HG03457 (cell line): ENCODE data around the gene ROBO1.
A peak's percentile ranks its signal among the peaks of the same experiment; 100 is the strongest.

Experiments used
- ATAC-seq: cut with Tn5 transposase; IDR thresholded peaks from one replicate; pipeline ENCODE4 v1.9.1; 2021; ENCODE audit warnings: moderate number of reproducible peaks; ENCODE audit not compliant: unreplicated experiment

Gene ROBO1

GRCh38 chr3:79028916-79029315 lies 738.9 kb downstream of the ROBO1 start:
- ATAC-seq, result no peak

GRCh38 chr3:79027593-79027992 lies 740.2 kb downstream of the ROBO1 start:
- ATAC-seq, result no peak

DNA sequence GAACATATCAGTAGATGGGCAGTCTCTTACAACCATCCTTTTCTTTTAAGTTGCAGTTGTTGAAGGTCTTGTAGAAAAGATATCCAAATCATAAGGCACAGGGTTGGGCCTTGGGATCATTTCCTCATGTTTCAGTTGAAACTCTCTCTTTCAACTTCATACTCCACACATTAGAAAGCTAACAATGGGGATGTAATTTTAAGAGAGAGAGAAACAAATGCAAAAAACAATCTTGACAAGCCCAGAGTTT lies 747.9 kb downstream of the ROBO1 start:
- ATAC-seq, result no peak

GRCh38 chr3:79019137-79019923 lies 748.5 kb downstream of the ROBO1 start:
- peak; percentile 71 for ATAC-seq

- ATAC-seq, result peak; percentile 36
These were observed 749.1 kb downstream of the ROBO1 start for GRCh38 chr3:79018671-79019136.

- ATAC-seq, result no peak
These were observed 749.5 kb downstream of the ROBO1 start for GRCh38 chr3:79018265-79018664.

- no peak for ATAC-seq
These were observed 751.0 kb downstream of the ROBO1 start for GRCh38 chr3:79016587-79017376.

DNA sequence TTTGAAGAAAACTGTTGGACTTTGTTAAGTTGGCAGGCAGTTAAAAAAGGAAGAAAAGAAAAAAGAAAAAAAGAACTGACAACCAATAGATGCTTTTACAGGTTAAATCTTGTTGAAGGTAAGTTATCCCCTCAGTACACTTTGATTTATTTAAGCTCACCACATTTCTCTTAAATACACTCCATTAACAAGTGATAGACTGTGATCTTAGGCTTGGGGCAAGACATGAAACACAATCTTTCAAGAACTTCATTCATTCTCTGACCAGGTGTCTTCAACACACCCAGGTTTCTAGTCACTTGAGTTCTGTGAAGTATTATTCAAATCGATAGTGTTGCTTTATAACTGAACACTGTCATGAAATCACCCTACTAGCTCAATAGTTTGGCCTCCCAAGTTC lies 751.9 kb downstream of the ROBO1 start:
- ATAC-seq, result no peak

DNA sequence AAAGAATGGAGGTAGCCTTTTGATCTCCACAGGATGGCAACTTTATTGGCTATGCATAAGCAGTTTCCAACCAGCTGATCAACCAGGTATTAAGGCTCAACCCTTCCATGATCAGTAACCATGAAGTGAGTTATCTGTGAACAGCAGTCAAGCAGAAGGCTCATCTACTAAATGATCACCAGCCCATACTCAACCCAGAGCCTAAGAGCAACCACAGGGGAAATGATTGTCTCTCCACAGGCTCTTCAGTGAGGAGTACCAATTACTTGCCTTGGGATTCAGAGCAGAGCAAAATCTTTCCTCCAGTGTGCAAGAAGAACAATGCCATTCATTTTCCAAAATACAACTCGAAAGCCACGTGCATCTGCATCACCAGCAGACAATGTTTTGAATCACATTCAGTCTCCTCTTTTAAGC lies 754.8 kb downstream of the ROBO1 start:
- ATAC-seq, result no peak

- no peak for ATAC-seq
These were observed 755.3 kb downstream of the ROBO1 start for GRCh38 chr3:79012530-79012913.

DNA sequence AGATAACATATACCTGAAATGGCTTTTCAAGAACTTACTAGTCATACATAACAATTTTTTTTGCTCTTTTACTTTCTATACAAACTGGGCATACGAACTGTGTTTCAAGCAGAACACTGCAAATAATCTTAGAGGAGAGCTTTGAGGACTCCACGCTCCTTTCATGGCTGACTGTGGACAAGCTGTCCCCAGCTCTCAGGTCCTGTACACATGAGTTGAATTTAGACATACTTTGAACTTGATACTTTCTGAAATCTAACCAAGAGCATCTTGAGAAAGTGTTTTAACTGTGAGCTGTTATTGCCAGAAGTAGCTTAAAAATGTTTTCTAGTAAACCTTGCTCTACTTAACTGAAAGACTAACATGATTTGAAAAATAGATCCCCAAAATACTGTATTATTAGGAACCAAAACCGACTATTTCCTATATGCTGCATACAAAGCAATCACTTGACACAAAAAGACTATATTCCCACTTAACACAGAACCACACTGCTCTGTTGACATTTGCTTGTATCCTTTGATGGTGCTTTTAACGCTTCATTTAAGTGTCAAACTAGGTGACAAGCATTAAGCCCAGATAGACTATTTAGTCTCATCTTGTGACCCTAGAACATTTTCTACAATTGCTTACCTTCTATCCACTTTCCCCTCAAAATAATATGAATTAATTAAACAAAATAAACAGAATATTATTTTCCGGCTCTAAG lies 755.8 kb downstream of the ROBO1 start:
- ATAC-seq, result no peak

DNA sequence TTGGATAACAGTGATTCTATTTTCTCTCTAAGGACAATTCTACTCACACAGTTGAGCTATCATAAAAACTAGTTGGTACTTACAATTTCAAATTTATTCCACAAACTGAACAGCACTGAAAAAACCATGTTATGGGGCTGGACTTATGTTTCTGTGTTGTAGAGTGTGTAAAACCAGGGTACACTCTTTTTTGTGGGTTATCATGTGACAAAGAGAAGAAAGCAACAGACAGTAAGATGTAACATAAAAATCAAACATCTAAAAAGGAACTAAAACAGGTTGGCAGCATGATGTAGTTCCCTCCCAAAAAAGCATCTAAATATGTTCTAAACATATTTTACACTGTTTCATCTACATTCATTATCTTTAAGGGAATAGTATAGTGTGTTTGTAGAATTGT lies 757.9 kb downstream of the ROBO1 start:
- ATAC-seq, result no peak

DNA sequence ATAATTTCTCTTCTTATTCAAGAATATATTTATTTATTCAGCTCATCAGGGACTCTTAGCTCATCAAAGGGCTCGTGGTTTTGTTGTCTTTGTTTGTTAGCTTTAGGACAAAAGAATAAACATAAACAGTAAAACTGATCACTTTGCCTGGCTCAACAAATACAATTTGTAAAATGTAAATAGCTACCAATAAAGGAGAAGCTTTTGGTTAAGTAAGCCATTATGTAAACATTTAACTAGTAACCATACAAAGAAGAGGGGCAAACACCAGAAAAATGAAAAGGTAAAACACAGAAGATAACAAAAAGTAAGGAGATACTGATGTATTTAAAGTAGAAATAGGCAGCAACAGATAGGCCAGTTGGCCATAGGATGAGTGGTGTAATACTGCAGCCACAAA lies 761.7 kb downstream of the ROBO1 start:
- ATAC-seq, result no peak

- no peak for ATAC-seq
These were observed 762.7 kb downstream of the ROBO1 start for GRCh38 chr3:79005084-79005483.

GRCh38 chr3:79003994-79004393 lies 763.8 kb downstream of the ROBO1 start:
- no peak for ATAC-seq

DNA sequence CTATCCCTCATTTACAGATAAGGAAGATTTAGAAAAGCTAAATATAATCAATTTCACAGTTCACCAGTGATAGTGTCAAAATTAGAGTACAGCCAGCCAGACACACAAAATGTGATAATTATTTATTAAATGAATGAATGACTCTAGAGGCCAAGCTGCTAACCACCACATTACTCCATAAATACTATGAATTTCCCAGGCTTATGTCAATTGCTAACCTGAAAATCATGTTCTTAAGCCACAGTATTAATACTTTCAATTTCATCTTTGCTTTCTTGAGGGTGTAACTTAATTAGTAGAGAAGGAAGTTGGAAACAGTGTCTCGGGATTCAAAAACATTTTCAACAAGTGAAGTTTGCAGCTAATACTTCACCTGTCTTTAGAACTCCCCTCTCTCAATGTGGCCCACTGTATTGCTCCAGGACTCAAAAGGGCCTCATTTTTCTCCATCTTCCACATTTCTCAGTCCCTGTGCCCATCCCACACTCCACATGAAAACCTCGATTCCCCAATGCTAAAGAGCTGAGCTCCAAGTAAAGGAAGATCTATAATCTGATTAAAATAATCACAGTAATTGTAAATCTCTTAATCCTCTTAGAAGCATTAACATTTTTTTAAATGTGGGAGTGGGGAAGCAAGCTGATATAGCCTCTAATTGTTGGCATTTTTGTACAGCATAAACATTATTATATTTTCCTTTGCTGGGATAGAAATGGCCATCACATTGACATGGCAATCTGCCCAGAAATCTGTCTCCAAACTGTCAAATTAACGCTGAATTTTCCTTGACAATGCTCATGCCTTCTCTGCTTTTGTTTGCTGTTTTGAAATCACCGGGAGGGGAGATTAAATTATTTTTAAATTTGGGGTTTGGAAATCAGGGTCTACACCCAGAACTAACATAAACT lies 765.1 kb downstream of the ROBO1 start:
- no peak for ATAC-seq

GRCh38 chr3:79001255-79001654 lies 766.5 kb downstream of the ROBO1 start:
- ATAC-seq, result no peak

GRCh38 chr3:78999139-78999538 lies 768.7 kb downstream of the ROBO1 start:
- ATAC-seq, result no peak

DNA sequence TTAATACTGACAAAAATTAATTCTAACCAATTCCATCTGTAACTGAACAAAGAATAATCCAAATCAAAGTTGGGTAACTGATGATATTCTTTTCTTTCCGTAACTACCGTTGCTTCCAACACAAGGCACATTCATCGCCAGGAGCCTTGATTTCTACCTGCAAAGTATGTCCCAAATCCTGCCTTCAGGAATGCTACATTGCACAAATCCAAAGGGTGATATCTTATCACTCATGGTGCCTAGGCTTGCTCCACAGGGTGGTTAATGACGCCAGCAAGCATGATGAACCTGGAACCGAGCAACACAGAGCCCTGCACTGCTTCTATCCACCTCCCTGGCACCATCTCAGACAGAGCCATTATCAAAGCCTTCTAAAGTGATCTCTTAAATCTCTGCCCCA lies 772.7 kb downstream of the ROBO1 start:
- no peak for ATAC-seq

DNA sequence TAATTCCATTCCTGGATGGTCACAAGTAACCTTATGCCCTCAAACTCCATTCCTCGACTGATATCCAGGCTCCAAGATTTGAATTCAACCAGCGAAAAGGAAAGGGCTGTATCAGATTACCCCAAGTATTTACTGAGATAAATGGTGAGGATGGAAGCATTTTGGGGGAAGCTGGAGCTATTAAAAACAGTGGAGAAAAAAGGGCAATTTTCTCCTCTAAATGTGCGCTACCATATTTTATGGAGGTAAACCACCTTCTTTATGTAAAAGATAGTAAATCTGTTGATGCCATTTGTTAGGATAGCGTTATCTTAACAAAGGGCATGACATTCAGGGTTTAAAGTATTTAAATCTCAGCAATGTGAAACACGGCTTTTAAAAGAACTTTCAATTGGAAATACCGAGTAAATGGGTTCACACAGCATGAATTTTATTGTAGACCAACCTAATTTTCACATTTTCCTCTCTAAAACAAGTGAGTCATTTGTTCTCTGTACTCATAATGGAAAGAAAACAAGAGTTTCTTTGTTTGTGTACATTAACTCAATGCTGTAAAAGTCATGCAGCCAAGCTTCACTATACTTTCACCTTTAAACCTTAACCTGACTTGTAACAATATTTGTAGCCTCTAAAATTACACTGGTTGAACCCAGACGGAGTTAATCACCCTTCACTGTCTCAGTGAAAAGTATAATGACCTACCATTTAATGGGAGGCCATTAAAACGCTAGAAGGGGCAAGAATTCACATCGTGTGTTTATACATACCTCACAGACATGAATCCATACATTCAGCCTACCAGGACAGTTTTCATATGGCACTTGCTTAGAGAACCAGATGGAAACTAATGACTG lies 773.4 kb downstream of the ROBO1 start:
- ATAC-seq, result no peak
